ENCODE results near the gene CXCL14.

Gene CXCL14

DNA sequence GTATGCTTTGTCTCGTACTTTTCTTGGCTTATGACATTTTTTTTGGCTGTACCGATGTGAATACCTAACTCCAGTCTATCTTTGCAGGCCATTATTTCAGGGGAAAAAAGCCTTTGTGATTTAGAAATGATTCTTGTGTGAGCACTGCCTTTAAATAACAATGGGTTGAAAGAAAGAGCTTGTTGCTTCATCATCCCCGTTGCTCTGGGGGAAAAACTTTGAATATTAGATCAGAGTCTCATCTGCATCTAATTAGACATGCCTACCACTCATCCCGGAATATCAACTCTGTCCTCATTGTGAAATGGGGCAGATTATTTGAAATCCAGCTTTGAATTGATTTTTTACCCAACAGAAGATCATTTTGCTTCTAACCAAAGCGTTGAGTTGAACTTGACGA, 13.5 kb downstream of the CXCL14 start:
- H3K4me3 ChIP-seq (ENCODE audit: low read depth in 1 of 2, low read length in 1 of 2): no peak overlapping the region
- H3K27me3 ChIP-seq: peaks cover 37% of the 10 kb centered on the region
- H3K9me3 ChIP-seq: no peaks in the 10 kb centered on the region
- TF ChIP-seq, protein P1, sequence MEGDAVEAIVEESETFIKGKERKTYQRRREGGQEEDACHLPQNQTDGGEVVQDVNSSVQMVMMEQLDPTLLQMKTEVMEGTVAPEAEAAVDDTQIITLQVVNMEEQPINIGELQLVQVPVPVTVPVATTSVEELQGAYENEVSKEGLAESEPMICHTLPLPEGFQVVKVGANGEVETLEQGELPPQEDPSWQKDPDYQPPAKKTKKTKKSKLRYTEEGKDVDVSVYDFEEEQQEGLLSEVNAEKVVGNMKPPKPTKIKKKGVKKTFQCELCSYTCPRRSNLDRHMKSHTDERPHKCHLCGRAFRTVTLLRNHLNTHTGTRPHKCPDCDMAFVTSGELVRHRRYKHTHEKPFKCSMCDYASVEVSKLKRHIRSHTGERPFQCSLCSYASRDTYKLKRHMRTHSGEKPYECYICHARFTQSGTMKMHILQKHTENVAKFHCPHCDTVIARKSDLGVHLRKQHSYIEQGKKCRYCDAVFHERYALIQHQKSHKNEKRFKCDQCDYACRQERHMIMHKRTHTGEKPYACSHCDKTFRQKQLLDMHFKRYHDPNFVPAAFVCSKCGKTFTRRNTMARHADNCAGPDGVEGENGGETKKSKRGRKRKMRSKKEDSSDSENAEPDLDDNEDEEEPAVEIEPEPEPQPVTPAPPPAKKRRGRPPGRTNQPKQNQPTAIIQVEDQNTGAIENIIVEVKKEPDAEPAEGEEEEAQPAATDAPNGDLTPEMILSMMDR (IDR thresholded peaks at IDR 0.05): no peak
- no peaks in the 10 kb centered on the region for H3K4me1 ChIP-seq (ENCODE audit: control insufficient read depth in 1 of 2, insufficient read depth in 1 of 2, low read depth in 1 of 2, low read length in 1 of 2)
- H3K36me3 ChIP-seq: no peaks in the 10 kb centered on the region
- H3K27ac ChIP-seq: no peak overlapping the region

DNA sequence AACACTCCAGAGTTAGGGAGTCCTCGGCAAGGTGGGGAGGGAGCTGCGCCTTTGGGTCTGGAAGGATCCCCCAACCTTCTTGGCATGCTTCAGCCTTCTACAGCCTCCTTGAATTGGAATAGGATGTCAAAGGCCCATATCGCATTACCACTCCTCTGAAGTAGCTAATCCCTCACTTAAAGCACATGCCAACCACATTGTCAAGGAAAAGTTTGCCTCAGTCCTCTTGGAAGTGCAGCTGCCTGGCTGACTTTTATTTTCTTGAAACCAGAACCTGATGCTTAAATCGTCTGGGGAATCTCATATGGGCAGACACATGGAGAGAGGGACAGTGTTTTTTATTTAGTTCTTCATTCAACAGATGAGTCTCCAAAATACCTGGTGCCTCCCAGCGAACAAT, 14.5 kb downstream of the CXCL14 start:
- no peak overlapping the region for H3K4me3 ChIP-seq (ENCODE audit: low read depth in 1 of 2, low read length in 1 of 2)
- H3K9me3 ChIP-seq: no peaks in the 10 kb centered on the region
- TF ChIP-seq, protein P1 (IDR thresholded peaks at IDR 0.05): no peak
- peaks cover 40% of the 10 kb centered on the region for H3K27me3 ChIP-seq
- no peaks in the 10 kb centered on the region for H3K36me3 ChIP-seq
- H3K4me1 ChIP-seq (ENCODE audit: control insufficient read depth in 1 of 2, insufficient read depth in 1 of 2, low read depth in 1 of 2, low read length in 1 of 2): no peaks in the 10 kb centered on the region
- H3K27ac ChIP-seq: no peak overlapping the region

DNA sequence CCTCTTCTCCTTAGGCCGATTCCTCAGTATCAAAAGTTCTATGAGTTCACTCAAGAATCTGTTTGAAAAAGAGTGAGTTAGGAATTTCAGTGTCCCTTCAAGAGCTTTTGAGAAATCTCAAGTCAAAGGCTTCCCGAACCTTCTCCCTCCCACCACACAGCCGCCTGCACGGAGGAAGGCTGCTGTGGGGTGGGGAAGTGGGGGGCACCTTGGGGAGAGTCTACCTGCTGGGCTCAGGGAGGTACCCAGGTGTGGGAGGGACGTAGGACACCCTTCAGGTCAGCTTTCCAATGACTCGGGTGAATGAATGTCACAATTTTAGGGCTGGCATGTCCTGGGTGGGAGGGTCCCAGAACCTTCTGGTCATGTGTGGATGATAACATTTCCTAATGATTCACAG, 17.5 kb downstream of the CXCL14 start:
- H3K4me1 ChIP-seq (ENCODE audit: control insufficient read depth in 1 of 2, insufficient read depth in 1 of 2, low read depth in 1 of 2, low read length in 1 of 2): no peaks in the 10 kb centered on the region
- H3K27ac ChIP-seq: no peak overlapping the region
- H3K4me3 ChIP-seq (ENCODE audit: low read depth in 1 of 2, low read length in 1 of 2): no peak overlapping the region
- no peaks in the 10 kb centered on the region for H3K9me3 ChIP-seq
- peaks cover 68% of the 10 kb centered on the region for H3K27me3 ChIP-seq
- H3K36me3 ChIP-seq: no peaks in the 10 kb centered on the region
- TF ChIP-seq, protein P1 (IDR thresholded peaks at IDR 0.05): no peak

DNA sequence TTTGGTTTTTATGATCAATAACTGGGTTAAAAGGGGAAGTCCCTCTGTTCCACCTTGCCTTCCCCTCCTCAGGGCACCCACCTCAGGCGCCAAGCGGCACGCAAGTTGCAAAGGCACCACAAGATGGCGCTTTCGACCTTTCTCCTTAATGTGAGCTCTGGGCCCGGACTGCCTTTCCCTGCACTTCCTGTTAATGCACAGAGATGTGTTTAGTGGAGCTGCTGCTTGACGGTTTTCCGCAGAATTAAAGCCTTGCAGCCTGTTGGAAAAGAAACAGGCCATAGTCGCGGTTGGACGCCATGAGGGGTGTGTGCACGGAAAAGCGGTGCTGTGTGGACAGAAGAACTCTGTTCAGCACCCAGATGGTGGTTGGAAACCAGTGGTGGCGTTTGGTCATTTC, 17.9 kb downstream of the CXCL14 start:
- Histone ChIP-seq H3K4me3 (ENCODE audit: low read depth in 1 of 2, low read length in 1 of 2) (no peak overlapping the region), H3K27ac (no peak overlapping the region), H3K4me1 (ENCODE audit: control insufficient read depth in 1 of 2, insufficient read depth in 1 of 2, low read depth in 1 of 2, low read length in 1 of 2) (no peaks in the 10 kb centered on the region), H3K9me3 (no peaks in the 10 kb centered on the region), H3K27me3 (peaks cover 72% of the 10 kb centered on the region), H3K36me3 (no peaks in the 10 kb centered on the region)
- TF ChIP-seq, protein P1 (IDR thresholded peaks at IDR 0.05): no peak

DNA sequence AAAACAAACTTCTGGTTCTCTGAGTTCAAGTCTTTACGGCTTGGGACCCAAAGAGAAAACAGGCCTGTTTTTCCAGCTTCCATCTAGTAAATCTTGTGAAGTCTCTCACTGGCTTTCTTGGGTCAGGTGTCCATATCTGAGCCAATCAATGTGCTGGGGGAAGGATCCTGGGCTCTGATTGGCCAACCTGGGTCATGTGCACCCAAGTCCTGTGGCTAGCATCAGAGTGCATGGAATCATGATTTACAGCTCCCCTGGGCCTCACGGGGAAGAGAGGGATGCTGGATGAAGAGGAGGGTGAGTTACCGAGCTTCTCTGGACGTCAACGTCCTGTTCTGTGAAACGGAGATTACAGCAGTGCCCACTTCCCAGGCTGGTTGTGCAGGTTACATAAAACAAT, 19.4 kb downstream of the CXCL14 start:
- H3K36me3 ChIP-seq: no peaks in the 10 kb centered on the region
- H3K4me1 ChIP-seq (ENCODE audit: control insufficient read depth in 1 of 2, insufficient read depth in 1 of 2, low read depth in 1 of 2, low read length in 1 of 2): no peaks in the 10 kb centered on the region
- no peaks in the 10 kb centered on the region for H3K9me3 ChIP-seq
- peaks cover 77% of the 10 kb centered on the region for H3K27me3 ChIP-seq
- H3K27ac ChIP-seq: no peak overlapping the region
- H3K4me3 ChIP-seq (ENCODE audit: low read depth in 1 of 2, low read length in 1 of 2): no peak overlapping the region
- TF ChIP-seq, protein P1 (IDR thresholded peaks at IDR 0.05): no peak

Measured in neutrophil (primary cell).